Kidney (tissue), 14 donors: ENCODE results near the gene POLD3. TPM values are rescaled to one million over a fixed set of nuclear protein-coding genes. Genes with fewer than 3 reads are reported as not detected.
"Not testable (repeated sequence)": the region's sequence is repeated elsewhere in the genome, so short reads cannot be mapped to it uniquely, and the experiment has no call there.

Source experiments
- DNase-seq, 5 donors: peaks; one replicate each; pipeline ENCODE4 v3.0.0-alpha.2; 2013 to 2020
- FAIRE-seq: peaks from 2 replicates; lab custom pipeline; 2012; peaks lifted over from hg19 to GRCh38; lab: Jason Lieb, UNC
- H3K27ac ChIP-seq, 2 donors: one replicate each; pipeline ENCODE4 v1.7.0; 2013; ENCODE audit warnings: low read depth in 2 of 2, low read length in 2 of 2, inconsistent platforms in 1 of 2
- H3K27me3 ChIP-seq: one replicate; pipeline ENCODE4 v1.7.1; 2013; ENCODE audit warnings: low read length, inconsistent platforms; ENCODE audit not compliant: control insufficient read depth, insufficient read depth
- H3K36me3 ChIP-seq, 3 donors: one replicate each; pipeline versions ENCODE4 v1.7.0 to v1.7.1; 2013; ENCODE audit warnings: low read length in 3 of 3, control low read depth in 1 of 3, inconsistent platforms in 1 of 3; ENCODE audit not compliant: insufficient read depth in 3 of 3, control insufficient read depth in 2 of 3
- H3K4me1 ChIP-seq, 3 donors: one replicate each; pipeline versions ENCODE4 v1.7.0 to v1.7.1; 2013; ENCODE audit warnings: low read length in 3 of 3, inconsistent platforms in 1 of 3, low read depth in 1 of 3; ENCODE audit not compliant: control insufficient read depth in 2 of 3, insufficient read depth in 2 of 3
- H3K4me3 ChIP-seq, 3 donors: one replicate each; pipeline versions ENCODE4 v1.7.0 to v1.8.1; 2013; ENCODE audit warnings: low read length in 3 of 3, control low read depth in 1 of 3, inconsistent platforms in 1 of 3
- H3K9ac ChIP-seq, 3 donors: one replicate each; pipeline versions ENCODE4 v1.7.0 to v1.7.1; 2013; ENCODE audit warnings: low read length in 3 of 3, control low read depth in 1 of 3, inconsistent platforms in 1 of 3
- H3K9me3 ChIP-seq, 3 donors: one replicate each; pipeline versions ENCODE4 v1.7.0 to v1.7.1; 2013; ENCODE audit warnings: low read length in 3 of 3, control low read depth in 1 of 3, inconsistent platforms in 1 of 3; ENCODE audit not compliant: control insufficient read depth in 2 of 3, insufficient read depth in 1 of 3
- intact Hi-C: fragments of 100-400 bp; cut with DNase I; formaldehyde crosslinking; loops from one replicate; pipeline ENCODE4 v1.11.1; 2022
- polyA plus RNA-seq: library from polyadenylated mRNA; stranded (reverse); fragments of 350-450 nt; fragmentation: Illumina TruSeq; extraction: RNeasy Lipid Tissue Mini Kit (QIAGEN cat#74804); gene quantifications from one replicate; pipeline ENCODE4 v1.2.3, GENCODE V29; 2014; ENCODE audit warnings: low read depth, low replicate concordance; ENCODE audit not compliant: insufficient read depth
- total RNA-seq: library from RNA; stranded (reverse); fragmentation: NEBNext Ultra II Directional; extraction: Animal tissue kit (Norgen Biotek cat#: 25700); gene quantifications from one replicate; pipeline ENCODE4 v1.2.1, GENCODE V29; 2021
- TF ChIP-seq, protein P1 (sequence below): IDR thresholded peaks from 3 replicates; pipeline ENCODE4 v1.5.1; 2012; ENCODE audit warnings: mild to moderate bottlenecking, moderate library complexity, borderline replicate concordance; ENCODE audit not compliant: insufficient read depth; ENCODE audit errors: extremely low read depth
- donor health status: control.
- donor health status: control.
- donor health status: control.
- donor health status: control.
- donor health status: control.
- donor health status: DM: yes; HTN: yes; CAD: no.
- donor health status: Normal renal cell carcinoma (clear cell type).

POLD3 gene
- total and polyA plus RNA-seq, 2 donors from 2014 or later = 12.8 to 22.3 TPM

- Histone ChIP-seq H3K4me3 (no peak overlapping the region), H3K9me3 (no peaks in the 10 kb centered on the region), H3K4me1 (peaks cover 0 to 2% (median 0%) of the 10 kb centered on the region in 3 donors), H3K36me3 (peaks cover 0 to 2% (median 0%) of the 10 kb centered on the region in 3 donors), H3K9ac (no peak overlapping the region), H3K27me3 (no peaks in the 10 kb centered on the region), H3K27ac (no peak overlapping the region)
- intact Hi-C loops = loop anchor here (10.0 kb wide), 1 partner anchor 74 kb away; no protein-coding TSS in a partner anchor
- peak in 1 of 5 donors; percentile 5 for DNase-seq
- FAIRE-seq = no peak
- TF ChIP-seq, protein P1, sequence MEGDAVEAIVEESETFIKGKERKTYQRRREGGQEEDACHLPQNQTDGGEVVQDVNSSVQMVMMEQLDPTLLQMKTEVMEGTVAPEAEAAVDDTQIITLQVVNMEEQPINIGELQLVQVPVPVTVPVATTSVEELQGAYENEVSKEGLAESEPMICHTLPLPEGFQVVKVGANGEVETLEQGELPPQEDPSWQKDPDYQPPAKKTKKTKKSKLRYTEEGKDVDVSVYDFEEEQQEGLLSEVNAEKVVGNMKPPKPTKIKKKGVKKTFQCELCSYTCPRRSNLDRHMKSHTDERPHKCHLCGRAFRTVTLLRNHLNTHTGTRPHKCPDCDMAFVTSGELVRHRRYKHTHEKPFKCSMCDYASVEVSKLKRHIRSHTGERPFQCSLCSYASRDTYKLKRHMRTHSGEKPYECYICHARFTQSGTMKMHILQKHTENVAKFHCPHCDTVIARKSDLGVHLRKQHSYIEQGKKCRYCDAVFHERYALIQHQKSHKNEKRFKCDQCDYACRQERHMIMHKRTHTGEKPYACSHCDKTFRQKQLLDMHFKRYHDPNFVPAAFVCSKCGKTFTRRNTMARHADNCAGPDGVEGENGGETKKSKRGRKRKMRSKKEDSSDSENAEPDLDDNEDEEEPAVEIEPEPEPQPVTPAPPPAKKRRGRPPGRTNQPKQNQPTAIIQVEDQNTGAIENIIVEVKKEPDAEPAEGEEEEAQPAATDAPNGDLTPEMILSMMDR = no peak
Observed at GRCh38 chr11:74650498-74650897, 58.1 kb downstream of the POLD3 start.

DNA sequence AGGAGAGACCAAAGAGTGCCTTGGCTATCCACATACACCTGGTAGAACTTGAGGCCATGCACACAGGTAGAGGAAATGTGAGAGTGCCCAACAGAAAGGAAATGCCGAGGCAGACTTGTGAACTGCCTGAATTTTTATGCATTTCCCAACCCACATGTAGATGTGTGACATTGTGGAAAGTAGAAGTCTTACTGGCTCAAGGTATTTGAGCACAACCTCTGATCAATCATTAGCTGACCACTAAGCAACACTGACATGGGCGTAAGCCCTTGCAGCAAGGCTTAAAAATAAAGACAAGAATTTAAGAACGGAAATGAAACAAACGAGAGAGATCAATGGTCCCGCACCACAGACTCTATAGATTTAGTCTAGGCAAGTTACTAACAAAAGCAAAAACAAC, 62.6 kb downstream of the POLD3 start:
- Histone ChIP-seq H3K36me3 (no peaks in the 10 kb centered on the region), H3K27ac (no peak overlapping the region), H3K4me1 (peaks cover 0 to 2% (median 0%) of the 10 kb centered on the region in 3 donors), H3K4me3 (no peak overlapping the region), H3K27me3 (no peaks in the 10 kb centered on the region), H3K9ac (no peak overlapping the region), H3K9me3 (no peaks in the 10 kb centered on the region)
- FAIRE-seq = no peak
- TF ChIP-seq, protein P1 = no peak
- DNase-seq = no peak
- intact Hi-C loops = loop anchor here (10.0 kb wide), 1 partner anchor 70 kb away; no protein-coding TSS in a partner anchor

DNA sequence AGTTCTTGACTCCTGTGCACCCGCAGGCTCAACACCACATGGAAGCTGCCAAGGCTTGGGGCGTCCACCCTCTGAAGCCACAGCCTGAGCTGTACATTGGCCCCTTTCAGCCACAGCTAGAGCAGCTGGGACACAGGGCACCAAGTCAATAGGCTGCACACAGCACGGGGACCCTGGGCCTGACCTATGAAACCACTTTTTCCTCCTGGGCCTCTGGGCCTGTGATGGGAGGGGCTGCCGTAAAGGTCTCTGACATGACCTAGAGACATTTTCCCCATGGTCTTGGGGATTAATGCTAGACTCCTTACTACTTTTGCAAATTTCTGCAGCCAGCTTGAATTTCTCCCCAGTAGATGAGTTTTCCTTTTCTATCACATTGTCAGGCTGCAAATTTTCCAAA, 66.7 kb downstream of the POLD3 start:
- not testable (repeated sequence) for H3K9me3 ChIP-seq
- intact Hi-C loops = loop anchor here (10.0 kb wide), 1 partner anchor 66 kb away; no protein-coding TSS in a partner anchor

GRCh38 chr11:74662487-74663103, 70.2 kb downstream of the POLD3 start:
- no peaks in the 10 kb centered on the region for H3K4me1 ChIP-seq
- no peak overlapping the region for H3K9ac ChIP-seq
- H3K27me3 ChIP-seq = no peaks in the 10 kb centered on the region
- TF ChIP-seq, protein P1 = no peak
- intact Hi-C loops = no loop called here
- H3K36me3 ChIP-seq = no peaks in the 10 kb centered on the region
- DNase-seq (no peak), FAIRE-seq (no peak)
- no peak overlapping the region for H3K27ac ChIP-seq
- H3K4me3 ChIP-seq = no peak overlapping the region
- no peaks in the 10 kb centered on the region for H3K9me3 ChIP-seq

More for the DNA sequence above, 66.7 kb downstream of the POLD3 start:
- H3K9ac ChIP-seq, FAIRE-seq, H3K27ac ChIP-seq, DNase-seq, H3K36me3 ChIP-seq, H3K4me3 ChIP-seq, H3K27me3 ChIP-seq, H3K4me1 ChIP-seq: not testable (repeated sequence)
